OCI-LY1 (cell line): ENCODE results near the gene COL15A1.

Experiments
- CTCF ChIP-seq: fragments of 200-600 bp; sonication (generic), shearing (Covaris generic); IDR thresholded peaks from 2 replicates; pipeline ENCODE4 v1.5.1; 2017; ENCODE audit warnings: mild to moderate bottlenecking, antibody characterized with exemption, low read length, moderate library complexity, mixed read lengths
- EZH2 ChIP-seq: fragments of 200-600 bp; sonication (generic), shearing (Covaris generic); IDR thresholded peaks from 2 replicates; pipeline ENCODE4 v1.8.0; 2017; ENCODE audit warnings: borderline replicate concordance, mixed run types, mild to moderate bottlenecking, antibody characterized with exemption, low read length, moderate library complexity, mixed read lengths

- no peak for TF ChIP-seq CTCF
- no peak for TF ChIP-seq EZH2
These were observed 85.5 kb downstream of the COL15A1 start for GRCh38 chr9:99029083-99029645.
